Progenitor cell of endocrine pancreas (in vitro differentiated cells): ENCODE measurements around the gene RIC8A. TPM values are rescaled to one million over a fixed set of nuclear protein-coding genes. Genes with fewer than 3 reads are reported as not detected.
"Not testable (repeated sequence)": the region's sequence is repeated elsewhere in the genome, so short reads cannot be mapped to it uniquely, and the experiment has no call there.

ENCODE experiments used
- DNase-seq: peaks from one replicate; pipeline ENCODE4 v3.0.0; 2021; ENCODE audit warnings: low spot score; ENCODE audit not compliant: unreplicated experiment
- H3K27ac Mint-ChIP-seq: 2 replicates; pipeline ENCODE4 v1.8.0; 2021; ENCODE audit warnings: mild to moderate bottlenecking, moderate library complexity, mixed read lengths
- H3K27me3 Mint-ChIP-seq: 2 replicates; pipeline ENCODE4 v1.8.0; 2021; ENCODE audit warnings: mixed read lengths
- H3K36me3 Mint-ChIP-seq: 2 replicates; pipeline ENCODE4 v1.8.0; 2022; ENCODE audit warnings: mixed read lengths; ENCODE audit not compliant: insufficient read depth
- H3K4me1 Mint-ChIP-seq: 2 replicates; pipeline ENCODE4 v1.8.0; 2021; ENCODE audit warnings: low read depth, mixed read lengths
- H3K4me3 Mint-ChIP-seq: 2 replicates; pipeline ENCODE4 v1.8.0; 2021; ENCODE audit warnings: low read depth, mild to moderate bottlenecking, moderate library complexity, mixed read lengths
- H3K9me3 Mint-ChIP-seq: 2 replicates; pipeline ENCODE4 v1.8.0; 2021; ENCODE audit warnings: low read depth, mixed read lengths
- CTCF ChIP-seq: fragments of 200-600 bp; sonication (generic); IDR thresholded peaks from one replicate; pipeline ENCODE4 v1.5.0; 2021; ENCODE audit warnings: antibody characterized with exemption, mild to moderate bottlenecking; ENCODE audit not compliant: unreplicated experiment
- total RNA-seq: library from RNA; stranded (reverse); gene quantifications from 2 replicates; pipeline ENCODE4 v1.2.1, GENCODE V29; 2021

The RIC8A gene
- total RNA-seq, 1 donor from 2014 or later, result 88.0 TPM

- TF ChIP-seq CTCF, result no peak
- H3K27ac Mint-ChIP-seq, result peak overlapping the region; percentile 95
- H3K4me3 Mint-ChIP-seq, result peak overlapping the region; percentile 85
- H3K27me3 Mint-ChIP-seq, result no peaks in the 10 kb centered on the region
- H3K36me3 Mint-ChIP-seq, result peaks cover 2% of the 10 kb centered on the region
- H3K4me1 Mint-ChIP-seq, result peaks cover 11% of the 10 kb centered on the region
- DNase-seq, result no peak
- H3K9me3 Mint-ChIP-seq, result no peaks in the 10 kb centered on the region
Measured at GRCh38 chr11:235609-235996, 28.1 kb downstream of the RIC8A start.

GRCh38 chr11:235997-236773, 28.7 kb downstream of the RIC8A start, which contains the start of gene SIRT3:
SIRT3 (minus strand) TSS chr11:236342; CDS start chr11:236328, 14 bp downstream.
- no peaks in the 10 kb centered on the region for H3K9me3 Mint-ChIP-seq
- H3K27me3 Mint-ChIP-seq, result no peaks in the 10 kb centered on the region
- H3K27ac Mint-ChIP-seq, result peak within 1 kb of the TSS; percentile 99
- peak; percentile 39 for TF ChIP-seq CTCF
- peak; percentile 67 for DNase-seq
- H3K4me1 Mint-ChIP-seq, result peaks cover 11% of the 10 kb centered on the region
- H3K4me3 Mint-ChIP-seq, result peak within 1 kb of the TSS; percentile 95
- peaks cover 2% of the 10 kb centered on the region for H3K36me3 Mint-ChIP-seq

GRCh38 chr11:236774-237767, 29.6 kb downstream of the RIC8A start, which contains the start of gene PSMD13:
PSMD13 (plus strand) TSS chr11:236976; CDS start chr11:237050, 74 bp downstream.
- Mint-ChIP-seq H3K4me3 (peak within 1 kb of the TSS; percentile 95), H3K36me3 (peaks cover 8% of the 10 kb centered on the region), H3K27ac (peak within 1 kb of the TSS; percentile 99), H3K4me1 (peaks cover 11% of the 10 kb centered on the region), H3K9me3 (no peaks in the 10 kb centered on the region), H3K27me3 (no peaks in the 10 kb centered on the region)
- peak; percentile 68 for DNase-seq
- TF ChIP-seq CTCF, result no peak

GRCh38 chr11:238346-238745, 30.8 kb downstream of the RIC8A start:
- DNase-seq, H3K9me3 Mint-ChIP-seq, H3K27ac Mint-ChIP-seq, H3K27me3 Mint-ChIP-seq, H3K36me3 Mint-ChIP-seq: not testable (repeated sequence)
- peak overlapping the region; percentile 95 for H3K4me3 Mint-ChIP-seq
- H3K4me1 Mint-ChIP-seq, result peaks cover 11% of the 10 kb centered on the region

GRCh38 chr11:240315-240714, 32.8 kb downstream of the RIC8A start:
- H3K36me3 Mint-ChIP-seq, result peaks cover 12% of the 10 kb centered on the region
- no peaks in the 10 kb centered on the region for H3K27me3 Mint-ChIP-seq
- peaks cover 7% of the 10 kb centered on the region for H3K4me1 Mint-ChIP-seq
- no peak overlapping the region for H3K4me3 Mint-ChIP-seq
- no peak for DNase-seq
- TF ChIP-seq CTCF, result no peak
- H3K9me3 Mint-ChIP-seq, result no peaks in the 10 kb centered on the region
- H3K27ac Mint-ChIP-seq, result no peak overlapping the region
